ENCODE measurements around the gene ALX3. TPM values are rescaled to one million over a fixed set of nuclear protein-coding genes. Genes with fewer than 3 reads are reported as not detected.

ALX3 gene
- polyA plus RNA-seq (ENCODE audit: insufficient read length in 3 of 3), result not detected
- long read RNA-seq, donor 1, result 0 reads
- long read RNA-seq, donor 2, result 0 reads
- long read RNA-seq, donor 3, result 0 reads
- long read RNA-seq, donor 4, result 0 reads
- long read RNA-seq, donor 5, result 0 reads
- long read RNA-seq, donor 6, result 0 reads
- long read RNA-seq, donor 7, result 0 reads
- long read RNA-seq, donor 8, result 0 reads
- long read RNA-seq, donor 9, result 0 reads
- long read RNA-seq, donor 10, result 0 reads
- long read RNA-seq, donor 11, partial matches to known transcripts, result 8 of 8 reads
- long read RNA-seq, donor 11, other reads (novel, unspliced or antisense), result 0 of 8 reads
- long read RNA-seq, donor 12, partial matches to known transcripts, result 14 of 14 reads
- long read RNA-seq, donor 12, other reads (novel, unspliced or antisense), result 0 of 14 reads
- long read RNA-seq, donor 13, result 0 reads
- long read RNA-seq, donor 14, result 0 reads
- long read RNA-seq, donor 15, result 0 reads
- long read RNA-seq, donor 16, result 0 reads

GRCh38 chr1:110070671-110071242 is at the start of gene ALX3:
TSS of gene ALX3 (minus strand) at chr1:110070672. CDS start at chr1:110070612, 60 bp downstream.
- DNase-seq (ENCODE audit: extremely low read depth in 1 of 11, low read depth in 9 of 11, low spot score in 4 of 11), result no peak

- no peak for DNase-seq (ENCODE audit: extremely low read depth in 1 of 11, low read depth in 9 of 11, low spot score in 4 of 11)
Observed at GRCh38 chr1:110119843-110120242, 49.4 kb upstream of the ALX3 start.

GRCh38 chr1:110118636-110119396 is 48.3 kb upstream of the ALX3 start:
- no peak for DNase-seq (ENCODE audit: extremely low read depth in 1 of 11, low read depth in 9 of 11, low spot score in 4 of 11)

GRCh38 chr1:110114784-110115183 is 44.3 kb upstream of the ALX3 start:
- no peak for DNase-seq (ENCODE audit: extremely low read depth in 1 of 11, low read depth in 9 of 11, low spot score in 4 of 11)

GRCh38 chr1:110114173-110114572 is 43.7 kb upstream of the ALX3 start:
- DNase-seq (ENCODE audit: extremely low read depth in 1 of 11, low read depth in 9 of 11, low spot score in 4 of 11), result no peak

GRCh38 chr1:110113551-110113950 is 43.1 kb upstream of the ALX3 start:
- no peak for DNase-seq (ENCODE audit: extremely low read depth in 1 of 11, low read depth in 9 of 11, low spot score in 4 of 11)

- no peak for DNase-seq (ENCODE audit: extremely low read depth in 1 of 11, low read depth in 9 of 11, low spot score in 4 of 11)
Observed at GRCh38 chr1:110112656-110113055, 42.2 kb upstream of the ALX3 start.

- no peak for DNase-seq (ENCODE audit: extremely low read depth in 1 of 11, low read depth in 9 of 11, low spot score in 4 of 11)
Observed at GRCh38 chr1:110112143-110112542, 41.7 kb upstream of the ALX3 start, which contains the start of gene UBL4B. TSS of gene UBL4B (plus strand) at chr1:110112443. CDS start at chr1:110112535, 92 bp downstream.

GRCh38 chr1:110111081-110111480 is 40.6 kb upstream of the ALX3 start:
- no peak for DNase-seq (ENCODE audit: extremely low read depth in 1 of 11, low read depth in 9 of 11, low spot score in 4 of 11)

GRCh38 chr1:110107867-110108469 is 37.5 kb upstream of the ALX3 start:
- no peak for DNase-seq (ENCODE audit: extremely low read depth in 1 of 11, low read depth in 9 of 11, low spot score in 4 of 11)

GRCh38 chr1:110106013-110106941 is 35.8 kb upstream of the ALX3 start:
- DNase-seq (ENCODE audit: extremely low read depth in 1 of 11, low read depth in 9 of 11, low spot score in 4 of 11), result peak in 7 of 11 donors; percentile 42 to 67 (median 49)

- DNase-seq (ENCODE audit: extremely low read depth in 1 of 11, low read depth in 9 of 11, low spot score in 4 of 11), result no peak
Observed at GRCh38 chr1:110102081-110102480, 31.6 kb upstream of the ALX3 start.

GRCh38 chr1:110100335-110100734 is 29.9 kb upstream of the ALX3 start:
- DNase-seq (ENCODE audit: extremely low read depth in 1 of 11, low read depth in 9 of 11, low spot score in 4 of 11), result no peak

GRCh38 chr1:110098222-110099026 is 28.0 kb upstream of the ALX3 start:
- DNase-seq (ENCODE audit: extremely low read depth in 1 of 11, low read depth in 9 of 11, low spot score in 4 of 11), result no peak

- DNase-seq (ENCODE audit: extremely low read depth in 1 of 11, low read depth in 9 of 11, low spot score in 4 of 11), result no peak
Observed at GRCh38 chr1:110097507-110098221, 27.2 kb upstream of the ALX3 start.

- no peak for DNase-seq (ENCODE audit: extremely low read depth in 1 of 11, low read depth in 9 of 11, low spot score in 4 of 11)
Observed at GRCh38 chr1:110094931-110095654, 24.6 kb upstream of the ALX3 start.
